Glomerular visceral epithelial cell (primary cell): ENCODE data around the gene TMPRSS6.

Source experiments
- DNase-seq: peaks from one replicate; pipeline ENCODE4 v3.0.0-alpha.2; 2016; ENCODE audit errors: extremely low spot score

Gene TMPRSS6

GRCh38 chr22:37109242-37109917, at the start of gene TMPRSS6:
TMPRSS6 (minus strand) TSS chr22:37109713; CDS start chr22:37103417, 6,296 bp downstream.
- no peak for DNase-seq

- no peak for DNase-seq
These were observed 49.4 kb upstream of the TMPRSS6 start for GRCh38 chr22:37158963-37159290.

GRCh38 chr22:37157516-37158285, 48.2 kb upstream of the TMPRSS6 start:
- no peak for DNase-seq

- no peak for DNase-seq
These were observed 47.3 kb upstream of the TMPRSS6 start for GRCh38 chr22:37156686-37157435.

- no peak for DNase-seq
These were observed 46.5 kb upstream of the TMPRSS6 start for GRCh38 chr22:37155971-37156370.

- DNase-seq, result no peak
These were observed 45.6 kb upstream of the TMPRSS6 start for GRCh38 chr22:37154925-37155712.

GRCh38 chr22:37153901-37154300, 44.4 kb upstream of the TMPRSS6 start:
- no peak for DNase-seq

- no peak for DNase-seq
These were observed 41.9 kb upstream of the TMPRSS6 start for GRCh38 chr22:37151401-37151800.

- DNase-seq, result no peak
These were observed 41.2 kb upstream of the TMPRSS6 start for GRCh38 chr22:37150701-37151100.

GRCh38 chr22:37148742-37149665, 39.5 kb upstream of the TMPRSS6 start:
- DNase-seq, result no peak

GRCh38 chr22:37148031-37148651, 38.6 kb upstream of the TMPRSS6 start:
- DNase-seq, result no peak

GRCh38 chr22:37147186-37147990, 37.9 kb upstream of the TMPRSS6 start:
- DNase-seq, result no peak

- DNase-seq, result no peak
These were observed 37.1 kb upstream of the TMPRSS6 start for GRCh38 chr22:37146507-37147180.

GRCh38 chr22:37146051-37146385, 36.5 kb upstream of the TMPRSS6 start:
- DNase-seq, result no peak

GRCh38 chr22:37145180-37146050, 35.9 kb upstream of the TMPRSS6 start:
- DNase-seq, result no peak

- no peak for DNase-seq
These were observed 34.7 kb upstream of the TMPRSS6 start for GRCh38 chr22:37144180-37144554.

GRCh38 chr22:37141971-37142370, 32.5 kb upstream of the TMPRSS6 start:
- DNase-seq, result no peak

GRCh38 chr22:37141476-37141875, 32.0 kb upstream of the TMPRSS6 start:
- peak; percentile 32 for DNase-seq
